ENCODE data around the gene STX17. TPM values are rescaled to one million over a fixed set of nuclear protein-coding genes. Genes with fewer than 3 reads are reported as not detected.

Gene STX17
- total and polyA plus RNA-seq, 2 experiments from 2014 or later, result 17.6 to 26.7 TPM

- no peaks in the 10 kb centered on the region for H3K9me2 ChIP-seq (replicated peaks; ENCODE audit: insufficient read depth)
- TF ChIP-seq EZH2phosphoT487 (IDR thresholded peaks at IDR 0.05; ENCODE audit: low read depth, severe bottlenecking, unreplicated experiment), result no peak
- TF ChIP-seq EZH2 (IDR thresholded peaks at IDR 0.05; ENCODE audit: borderline replicate concordance), result no peak
- TF ChIP-seq, protein P1, sequence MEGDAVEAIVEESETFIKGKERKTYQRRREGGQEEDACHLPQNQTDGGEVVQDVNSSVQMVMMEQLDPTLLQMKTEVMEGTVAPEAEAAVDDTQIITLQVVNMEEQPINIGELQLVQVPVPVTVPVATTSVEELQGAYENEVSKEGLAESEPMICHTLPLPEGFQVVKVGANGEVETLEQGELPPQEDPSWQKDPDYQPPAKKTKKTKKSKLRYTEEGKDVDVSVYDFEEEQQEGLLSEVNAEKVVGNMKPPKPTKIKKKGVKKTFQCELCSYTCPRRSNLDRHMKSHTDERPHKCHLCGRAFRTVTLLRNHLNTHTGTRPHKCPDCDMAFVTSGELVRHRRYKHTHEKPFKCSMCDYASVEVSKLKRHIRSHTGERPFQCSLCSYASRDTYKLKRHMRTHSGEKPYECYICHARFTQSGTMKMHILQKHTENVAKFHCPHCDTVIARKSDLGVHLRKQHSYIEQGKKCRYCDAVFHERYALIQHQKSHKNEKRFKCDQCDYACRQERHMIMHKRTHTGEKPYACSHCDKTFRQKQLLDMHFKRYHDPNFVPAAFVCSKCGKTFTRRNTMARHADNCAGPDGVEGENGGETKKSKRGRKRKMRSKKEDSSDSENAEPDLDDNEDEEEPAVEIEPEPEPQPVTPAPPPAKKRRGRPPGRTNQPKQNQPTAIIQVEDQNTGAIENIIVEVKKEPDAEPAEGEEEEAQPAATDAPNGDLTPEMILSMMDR (IDR thresholded peaks at IDR 0.05; ENCODE audit: poor library complexity), result no peak
- no peaks in the 10 kb centered on the region for H3K9me3 ChIP-seq (ENCODE audit: low read depth)
- H3K27ac ChIP-seq, result no peak overlapping the region
- no peaks in the 10 kb centered on the region for H4K20me1 ChIP-seq (ENCODE audit: insufficient read depth, poor library complexity, severe bottlenecking)
- no peak overlapping the region for H3K4me3 ChIP-seq
- no peak overlapping the region for H3K4me2 ChIP-seq
- H3K79me2 ChIP-seq, result no peaks in the 10 kb centered on the region
- DNase-seq (ENCODE audit: low spot score), result no peak
- no peak overlapping the region for H2AFZ ChIP-seq
- no peaks in the 10 kb centered on the region for H3K36me3 ChIP-seq (replicated peaks; ENCODE audit: insufficient read depth, low read depth)
- WGBS (ENCODE audit: low lambda C conversion rate, missing lambda C conversion rate), result 60% methylated on average over 4 of the region's 4 CpGs
- H3K27me3 ChIP-seq, result no peaks in the 10 kb centered on the region
- no peaks in the 10 kb centered on the region for H3K4me1 ChIP-seq (ENCODE audit: insufficient read depth)
Observed at GRCh38 chr9:99955606-99956005, 49.2 kb downstream of the STX17 start.

DNA sequence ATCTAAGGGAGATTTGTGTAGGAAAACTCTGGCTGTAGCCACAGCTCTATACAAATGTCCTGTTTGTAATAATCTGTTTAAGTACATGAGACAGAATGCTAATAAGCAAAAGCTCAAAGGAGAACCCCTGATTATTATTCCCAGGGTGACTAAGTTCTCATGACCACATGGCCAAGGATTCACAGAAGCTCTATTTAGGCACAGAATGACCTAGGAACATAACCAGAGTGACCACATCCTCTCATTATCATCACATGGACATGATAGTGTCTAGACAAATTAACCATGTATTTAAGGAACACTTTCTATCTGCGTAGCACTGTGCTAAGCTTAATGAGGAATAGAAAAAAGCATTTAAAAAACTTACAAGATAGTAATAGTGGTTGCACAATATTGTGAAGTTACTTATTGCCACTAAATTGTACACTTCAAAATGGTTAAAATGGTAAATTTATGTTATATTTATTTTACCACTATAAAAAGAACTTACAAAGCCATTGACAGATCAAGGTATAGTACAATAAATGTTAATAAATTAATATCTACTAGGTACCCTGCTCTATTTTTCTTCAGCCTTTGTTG is 56.3 kb downstream of the STX17 start:
- Histone ChIP-seq H3K27ac (no peak overlapping the region), H3K36me3 (replicated peaks; ENCODE audit: insufficient read depth, low read depth) (peaks cover 3% of the 10 kb centered on the region), H3K4me1 (ENCODE audit: insufficient read depth) (no peaks in the 10 kb centered on the region), H3K9me3 (ENCODE audit: low read depth) (no peaks in the 10 kb centered on the region), H3K4me2 (no peak overlapping the region), H3K79me2 (no peaks in the 10 kb centered on the region), H3K4me3 (no peak overlapping the region), H3K27me3 (no peaks in the 10 kb centered on the region), H2AFZ (no peak overlapping the region), H3K9me2 (replicated peaks; ENCODE audit: insufficient read depth) (no peaks in the 10 kb centered on the region), H4K20me1 (ENCODE audit: insufficient read depth, poor library complexity, severe bottlenecking) (no peaks in the 10 kb centered on the region)
- TF ChIP-seq EZH2phosphoT487 (IDR thresholded peaks at IDR 0.05; ENCODE audit: low read depth, severe bottlenecking, unreplicated experiment) (no peak), EZH2 (IDR thresholded peaks at IDR 0.05; ENCODE audit: borderline replicate concordance) (no peak)
- TF ChIP-seq, protein P1 (IDR thresholded peaks at IDR 0.05; ENCODE audit: poor library complexity), result no peak
- WGBS (ENCODE audit: low lambda C conversion rate, missing lambda C conversion rate), result 88% methylated on average over 1 of the region's 1 CpG
- no peak for DNase-seq (ENCODE audit: low spot score)

DNA sequence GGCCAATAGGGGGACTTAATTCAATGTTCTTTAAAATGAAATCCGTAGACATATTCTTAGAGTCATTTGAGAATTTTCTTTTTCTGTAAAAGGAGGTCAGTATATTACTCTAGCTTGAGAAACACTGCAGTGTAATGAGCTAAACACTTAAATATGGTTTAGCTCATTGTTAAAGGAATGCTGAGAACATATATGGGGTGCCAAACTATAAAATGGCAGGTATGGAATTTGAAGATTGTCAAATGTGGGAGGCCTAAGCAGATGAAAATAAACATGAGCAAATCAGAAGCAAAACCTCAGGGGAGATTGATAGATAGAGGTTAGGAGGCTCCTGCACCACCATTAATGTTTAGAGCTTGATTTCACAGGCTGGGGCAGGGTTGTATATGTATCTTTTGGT is 57.9 kb downstream of the STX17 start:
- no peak for DNase-seq (ENCODE audit: low spot score)
- no peaks in the 10 kb centered on the region for H4K20me1 ChIP-seq (ENCODE audit: insufficient read depth, poor library complexity, severe bottlenecking)
- H3K79me2 ChIP-seq, result no peaks in the 10 kb centered on the region
- H3K36me3 ChIP-seq (replicated peaks; ENCODE audit: insufficient read depth, low read depth), result peaks cover 3% of the 10 kb centered on the region
- no peak overlapping the region for H3K4me2 ChIP-seq
- no peak overlapping the region for H3K27ac ChIP-seq
- no peaks in the 10 kb centered on the region for H3K9me2 ChIP-seq (replicated peaks; ENCODE audit: insufficient read depth)
- no peaks in the 10 kb centered on the region for H3K4me1 ChIP-seq (ENCODE audit: insufficient read depth)
- H3K9me3 ChIP-seq (ENCODE audit: low read depth), result no peaks in the 10 kb centered on the region
- no peak overlapping the region for H3K4me3 ChIP-seq
- no peak overlapping the region for H2AFZ ChIP-seq
- 91% methylated on average over 1 of the region's 1 CpG for WGBS (ENCODE audit: low lambda C conversion rate, missing lambda C conversion rate)
- TF ChIP-seq EZH2phosphoT487 (IDR thresholded peaks at IDR 0.05; ENCODE audit: low read depth, severe bottlenecking, unreplicated experiment), result no peak
- TF ChIP-seq EZH2 (IDR thresholded peaks at IDR 0.05; ENCODE audit: borderline replicate concordance), result no peak
- TF ChIP-seq, protein P1 (IDR thresholded peaks at IDR 0.05; ENCODE audit: poor library complexity), result no peak
- H3K27me3 ChIP-seq, result no peaks in the 10 kb centered on the region
